UCSD-AML1 (cell line): Measurements from ENCODE around the gene PMVK.

Experiments used
- DNase-seq: peaks from one replicate; lab custom pipeline; 2025; ENCODE audit not compliant: unreplicated experiment; lab: John Stamatoyannopoulos, UW

PMVK gene

DNA sequence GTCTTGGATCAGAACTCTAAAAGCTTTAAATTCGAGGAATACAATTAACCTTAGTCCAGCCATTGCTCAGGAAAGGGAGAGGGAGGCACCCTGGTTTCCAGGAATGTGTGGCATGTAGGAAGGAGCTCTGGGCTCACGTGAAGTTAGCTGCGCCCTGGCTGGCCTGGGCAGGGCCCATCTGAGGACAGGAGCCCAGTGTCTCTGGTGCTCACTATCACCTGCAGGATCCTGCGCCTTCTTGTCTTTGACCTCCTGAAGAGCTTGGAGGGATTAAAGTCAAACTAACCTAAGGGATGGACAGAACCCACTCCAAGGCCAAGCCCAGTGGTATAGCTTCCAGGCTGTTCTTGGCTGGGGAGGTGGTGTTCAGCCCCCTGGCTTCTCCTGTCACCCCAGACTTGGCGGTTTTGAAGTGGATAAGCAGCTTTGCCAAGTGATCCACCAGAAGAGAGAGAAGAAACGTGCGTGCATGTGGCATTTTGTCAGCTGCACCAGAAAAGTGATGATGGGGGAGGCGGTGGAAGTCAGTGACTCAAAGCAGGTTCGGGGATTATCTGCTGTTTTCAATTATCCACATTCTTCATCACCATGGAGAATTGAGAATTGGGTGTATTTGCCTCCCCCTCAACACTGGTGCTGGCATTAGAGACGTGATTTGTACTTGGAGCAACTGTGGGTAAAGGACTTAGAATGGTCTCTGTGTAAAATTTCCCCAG is 54.5 kb downstream of the PMVK start:
- no peak for DNase-seq

DNA sequence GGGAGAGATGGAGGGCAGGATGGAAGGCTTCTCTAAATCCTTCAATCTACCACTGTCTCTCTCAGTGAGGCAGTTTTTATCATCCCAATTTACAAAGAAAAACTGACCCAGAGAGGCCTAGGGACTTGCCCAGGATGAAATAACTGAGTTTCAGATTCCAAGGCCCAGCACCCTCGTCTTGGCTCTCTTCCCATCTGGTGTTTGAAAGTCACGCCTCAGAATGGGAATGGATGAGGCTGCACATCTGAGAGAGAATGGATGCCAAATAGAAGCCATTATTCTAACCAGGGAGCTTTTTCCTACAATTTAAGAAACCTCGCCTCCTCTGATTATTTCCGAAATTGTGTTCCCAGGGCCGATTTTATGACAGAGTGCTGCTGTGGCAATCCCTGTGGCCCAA is 55.8 kb downstream of the PMVK start:
- no peak for DNase-seq

DNA sequence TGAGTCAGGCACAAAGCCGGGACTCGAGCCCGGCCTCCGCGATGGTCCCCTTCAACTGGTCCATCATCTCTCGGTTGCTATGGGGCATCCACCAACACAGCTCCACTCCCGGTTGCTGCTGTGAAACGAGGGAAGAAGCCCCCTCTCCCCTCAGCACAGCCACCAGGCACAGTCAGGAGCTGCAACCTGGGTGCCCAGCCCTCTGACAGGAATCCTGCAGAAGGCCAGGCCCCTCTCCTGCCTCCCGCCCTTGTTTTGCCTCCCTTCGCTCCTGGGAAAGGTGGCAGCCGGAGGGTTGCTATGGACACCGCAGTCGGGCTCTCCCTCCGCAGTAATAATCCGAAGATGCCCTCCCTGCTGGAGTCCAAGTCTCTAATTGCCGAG is 57.5 kb downstream of the PMVK start:
- no peak for DNase-seq

DNA sequence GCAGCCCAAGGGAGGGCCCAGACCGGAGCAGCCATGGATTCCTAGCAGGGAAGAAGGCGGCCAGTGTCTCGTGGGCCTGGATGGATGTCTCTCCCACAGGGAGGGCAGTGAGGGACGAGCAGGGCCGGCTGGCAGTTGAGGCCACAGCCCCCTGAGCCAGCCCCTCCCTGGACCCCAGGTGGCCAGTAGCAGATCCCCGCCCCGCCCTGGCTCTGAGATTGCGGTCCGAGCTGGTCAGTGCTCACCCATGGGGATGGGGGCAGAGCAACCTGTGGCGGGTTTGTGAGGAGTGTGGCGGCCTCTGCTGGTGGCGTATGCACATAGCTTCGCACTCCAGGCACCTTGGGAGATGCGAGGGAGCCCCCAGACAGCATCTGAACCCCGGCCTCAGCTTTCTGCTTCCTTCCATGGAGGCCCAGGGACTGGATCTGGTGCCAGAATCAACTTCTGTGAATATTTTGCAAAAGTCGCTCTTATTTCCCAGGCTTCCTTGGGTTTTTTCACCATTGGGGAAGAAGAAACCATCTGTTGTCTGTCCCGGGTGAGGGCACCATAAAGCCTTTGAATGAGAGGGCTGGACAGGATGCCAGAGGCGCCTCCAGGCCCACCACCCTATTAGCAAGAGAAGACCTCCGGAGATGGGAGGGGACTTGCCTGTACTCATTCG is 58.0 kb downstream of the PMVK start:
- peak; percentile 70 for DNase-seq

DNA sequence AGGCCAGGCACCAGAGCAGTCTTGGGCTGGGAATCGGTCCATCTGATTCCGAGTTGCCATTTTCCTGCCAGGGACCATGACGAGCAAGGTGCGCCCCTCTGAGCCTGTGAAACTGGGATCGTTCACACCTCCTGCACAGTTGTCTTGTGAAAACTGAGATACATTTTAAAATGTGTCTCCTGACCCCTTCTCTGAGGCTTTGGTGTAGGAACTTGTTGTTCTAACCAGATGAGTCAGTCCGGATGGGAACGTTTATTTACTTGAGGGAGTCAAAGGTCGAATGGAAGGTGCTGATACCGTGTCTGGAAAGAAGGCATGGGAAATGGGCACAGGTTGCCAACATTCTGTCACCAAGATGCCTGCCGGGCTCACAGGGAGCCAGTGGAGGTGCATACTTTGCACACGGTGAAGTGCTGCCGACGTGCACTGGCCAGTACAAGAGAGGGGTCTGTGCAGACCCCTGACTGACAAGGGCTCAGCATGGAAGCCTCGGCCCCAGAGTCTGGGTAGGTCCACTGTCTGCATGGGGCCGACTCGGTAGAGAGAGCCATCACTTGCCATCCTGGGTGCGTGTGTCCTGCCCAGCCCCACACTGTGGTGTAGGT is 59.0 kb downstream of the PMVK start:
- DNase-seq = no peak

DNA sequence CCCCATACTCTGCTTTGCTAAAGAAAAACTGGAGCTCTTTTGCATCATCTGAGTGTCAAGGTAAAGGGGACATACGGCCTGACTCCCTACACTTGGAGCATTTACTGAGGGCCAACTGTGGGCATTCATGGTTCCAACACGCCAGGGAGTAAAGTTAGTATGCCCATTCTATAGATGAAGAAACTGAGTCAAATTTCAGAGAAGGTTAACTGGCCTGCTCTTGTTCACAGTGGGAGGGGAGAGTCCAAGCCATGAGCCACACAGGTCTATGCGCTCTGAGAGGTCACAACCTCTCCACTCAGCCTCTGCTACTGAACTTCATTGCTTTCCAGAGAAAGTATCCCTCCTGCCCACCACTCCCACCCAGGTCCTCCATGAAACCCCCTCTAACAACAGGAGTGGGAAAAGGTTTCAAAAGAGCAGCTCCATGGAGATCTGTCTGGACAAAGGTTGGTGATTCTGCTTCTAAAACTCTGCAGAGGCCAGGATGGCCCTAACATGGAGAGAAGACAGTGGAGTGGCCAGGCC is 59.6 kb downstream of the PMVK start:
- no peak for DNase-seq
